ENCODE measurements around the gene SSH2. TPM values are rescaled to one million over a fixed set of nuclear protein-coding genes. Genes with fewer than 3 reads are reported as not detected.

Gene SSH2
- total and polyA plus RNA-seq, 2 of the 13 experiments (the other 11 are each of a cell fraction or from before 2014, with no cell fraction given), result 6.0 to 6.4 TPM

DNA sequence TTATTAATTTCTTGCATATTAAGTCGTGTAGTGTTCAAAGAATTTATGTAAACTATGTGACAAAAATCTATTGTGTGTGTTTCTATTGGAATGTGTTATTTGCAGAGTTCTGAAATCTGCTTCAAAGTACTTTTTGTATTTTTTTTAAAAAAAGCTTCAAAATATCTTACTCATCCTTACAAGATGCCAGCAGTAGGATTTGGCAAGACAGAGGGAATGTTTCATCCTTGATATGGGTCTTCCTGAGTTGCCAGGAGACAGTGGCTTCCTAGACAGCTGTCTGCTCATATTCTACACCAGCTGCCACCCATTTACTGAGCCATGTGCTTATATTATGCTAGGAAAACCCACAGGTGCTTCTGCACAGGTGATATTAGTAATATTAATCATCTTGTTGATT is 47.8 kb upstream of the SSH2 start:
- Histone ChIP-seq H4K20me1 (ENCODE audit: insufficient read depth, low read length) (no peaks in the 10 kb centered on the region), H3K79me2 (ENCODE audit: insufficient read depth, low read length) (no peaks in the 10 kb centered on the region), H2AFZ (ENCODE audit: low read length) (no peak overlapping the region), H3K27ac (ENCODE audit: extremely low read length, insufficient read depth, low read length) (no peak overlapping the region), H3K4me1 (ENCODE audit: insufficient read depth, low read length) (no peaks in the 10 kb centered on the region), H3K27me3 (ENCODE audit: control insufficient read depth in 1 of 2, insufficient read depth in 2 of 2, low read length in 2 of 2) (no peaks in the 10 kb centered on the region), H3K9ac (ENCODE audit: insufficient read depth, low read depth, low read length) (no peak overlapping the region), H3K36me3 (replicated peaks in 1 of 2; ENCODE audit: control insufficient read depth in 1 of 2, insufficient read depth in 2 of 2, low read length in 2 of 2) (no peaks in the 10 kb centered on the region), H3K4me3 (replicated peaks in 1 of 3; ENCODE audit: insufficient read depth in 1 of 3, low read depth in 2 of 3, low read length in 3 of 3) (no peak overlapping the region), H3K4me2 (ENCODE audit: low read depth, low read length) (no peak overlapping the region), H3K9me3 (ENCODE audit: low read length) (no peaks in the 10 kb centered on the region)
- no peak for ATAC-seq
- TF ChIP-seq SRSF1 (optimal IDR thresholded peaks at IDR 0.05; ENCODE audit: low read depth, low read length) (no peak), NRL (CRISPR knock-in tag; IDR thresholded peaks at IDR 0.05; ENCODE audit: borderline replicate concordance) (no peak), ZBTB21 (CRISPR knock-in tag; IDR thresholded peaks at IDR 0.05) (no peak), TBL1XR1 (IDR thresholded peaks at IDR 0.05; ENCODE audit: borderline replicate concordance, low read length, partially characterized antibody) (no peak), WIZ (CRISPR knock-in tag; IDR thresholded peaks at IDR 0.05) (no peak), CAMTA2 (CRISPR knock-in tag; IDR thresholded peaks at IDR 0.05; ENCODE audit: borderline replicate concordance) (no peak)
- TF ChIP-seq, protein P1, sequence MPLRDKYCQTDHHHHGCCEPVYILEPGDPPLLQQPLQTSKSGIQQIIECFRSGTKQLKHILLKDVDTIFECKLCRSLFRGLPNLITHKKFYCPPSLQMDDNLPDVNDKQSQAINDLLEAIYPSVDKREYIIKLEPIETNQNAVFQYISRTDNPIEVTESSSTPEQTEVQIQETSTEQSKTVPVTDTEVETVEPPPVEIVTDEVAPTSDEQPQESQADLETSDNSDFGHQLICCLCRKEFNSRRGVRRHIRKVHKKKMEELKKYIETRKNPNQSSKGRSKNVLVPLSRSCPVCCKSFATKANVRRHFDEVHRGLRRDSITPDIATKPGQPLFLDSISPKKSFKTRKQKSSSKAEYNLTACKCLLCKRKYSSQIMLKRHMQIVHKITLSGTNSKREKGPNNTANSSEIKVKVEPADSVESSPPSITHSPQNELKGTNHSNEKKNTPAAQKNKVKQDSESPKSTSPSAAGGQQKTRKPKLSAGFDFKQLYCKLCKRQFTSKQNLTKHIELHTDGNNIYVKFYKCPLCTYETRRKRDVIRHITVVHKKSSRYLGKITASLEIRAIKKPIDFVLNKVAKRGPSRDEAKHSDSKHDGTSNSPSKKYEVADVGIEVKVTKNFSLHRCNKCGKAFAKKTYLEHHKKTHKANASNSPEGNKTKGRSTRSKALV (CRISPR knock-in tag; IDR thresholded peaks at IDR 0.05), result no peak
- TF ChIP-seq, protein P2, sequence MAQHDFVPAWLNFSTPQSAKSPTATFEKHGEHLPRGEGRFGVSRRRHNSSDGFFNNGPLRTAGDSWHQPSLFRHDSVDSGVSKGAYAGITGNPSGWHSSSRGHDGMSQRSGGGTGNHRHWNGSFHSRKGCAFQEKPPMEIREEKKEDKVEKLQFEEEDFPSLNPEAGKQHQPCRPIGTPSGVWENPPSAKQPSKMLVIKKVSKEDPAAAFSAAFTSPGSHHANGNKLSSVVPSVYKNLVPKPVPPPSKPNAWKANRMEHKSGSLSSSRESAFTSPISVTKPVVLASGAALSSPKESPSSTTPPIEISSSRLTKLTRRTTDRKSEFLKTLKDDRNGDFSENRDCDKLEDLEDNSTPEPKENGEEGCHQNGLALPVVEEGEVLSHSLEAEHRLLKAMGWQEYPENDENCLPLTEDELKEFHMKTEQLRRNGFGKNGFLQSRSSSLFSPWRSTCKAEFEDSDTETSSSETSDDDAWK (CRISPR knock-in tag; IDR thresholded peaks at IDR 0.05), result no peak
- FAIRE-seq, result no peak
- DNase-seq (ENCODE audit: low spot score), result no peak
- ChIA-PET CTCF (ENCODE audit: low intra/inter-chr PET ratio, low total read pairs) (no interaction called here), POLR2A (no interaction called here)
- 3% methylated on average over 1 of the region's 1 CpG for whole genome bisulfite sequencing (ENCODE audit: low lambda C conversion rate)
- BruUV-seq (replicated peaks), result no TSS peak
- intact Hi-C loops (cut with micrococcal nuclease; ENCODE audit: unreplicated experiment), result no loop called here
- in situ Hi-C loops (cut with HindIII; ENCODE audit: extremely low pct_ligation_motif_present, low pct_unique_long_range_greater_than_20kb), result no loop called here

Data from HepG2 (cell line).